ENCODE data around the gene SEL1L3. TPM values are rescaled to one million over a fixed set of nuclear protein-coding genes. Genes with fewer than 3 reads are reported as not detected.

Gene SEL1L3
- total RNA-seq, 1 donor from 2014 or later = 54.4 TPM

DNA sequence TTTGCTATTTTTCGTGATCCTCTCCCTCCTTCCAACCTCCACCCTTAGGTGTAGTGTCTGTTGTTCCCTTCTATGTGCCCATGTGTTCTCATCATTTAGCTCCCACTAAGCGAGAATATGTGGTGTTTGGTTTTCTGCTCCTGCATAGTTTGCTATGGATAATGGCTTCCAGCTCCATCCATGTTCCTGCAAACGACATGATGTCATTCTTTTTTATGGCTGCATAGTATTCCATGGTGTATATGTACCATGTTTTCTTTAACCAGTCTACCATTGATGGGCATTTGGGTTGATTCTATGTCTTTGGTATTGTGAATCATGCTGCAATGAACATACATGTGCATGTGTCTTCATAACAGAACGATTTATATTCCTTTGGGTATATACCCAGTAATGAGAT, 102.7 kb downstream of the SEL1L3 start:
- TF ChIP-seq, protein P1, sequence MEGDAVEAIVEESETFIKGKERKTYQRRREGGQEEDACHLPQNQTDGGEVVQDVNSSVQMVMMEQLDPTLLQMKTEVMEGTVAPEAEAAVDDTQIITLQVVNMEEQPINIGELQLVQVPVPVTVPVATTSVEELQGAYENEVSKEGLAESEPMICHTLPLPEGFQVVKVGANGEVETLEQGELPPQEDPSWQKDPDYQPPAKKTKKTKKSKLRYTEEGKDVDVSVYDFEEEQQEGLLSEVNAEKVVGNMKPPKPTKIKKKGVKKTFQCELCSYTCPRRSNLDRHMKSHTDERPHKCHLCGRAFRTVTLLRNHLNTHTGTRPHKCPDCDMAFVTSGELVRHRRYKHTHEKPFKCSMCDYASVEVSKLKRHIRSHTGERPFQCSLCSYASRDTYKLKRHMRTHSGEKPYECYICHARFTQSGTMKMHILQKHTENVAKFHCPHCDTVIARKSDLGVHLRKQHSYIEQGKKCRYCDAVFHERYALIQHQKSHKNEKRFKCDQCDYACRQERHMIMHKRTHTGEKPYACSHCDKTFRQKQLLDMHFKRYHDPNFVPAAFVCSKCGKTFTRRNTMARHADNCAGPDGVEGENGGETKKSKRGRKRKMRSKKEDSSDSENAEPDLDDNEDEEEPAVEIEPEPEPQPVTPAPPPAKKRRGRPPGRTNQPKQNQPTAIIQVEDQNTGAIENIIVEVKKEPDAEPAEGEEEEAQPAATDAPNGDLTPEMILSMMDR (conservative IDR thresholded peaks at IDR 0.05; ENCODE audit: low read depth, low read length) = no peak
- H3K4me3 ChIP-seq (ENCODE audit: low read depth, low read length) = no peak overlapping the region

DNA sequence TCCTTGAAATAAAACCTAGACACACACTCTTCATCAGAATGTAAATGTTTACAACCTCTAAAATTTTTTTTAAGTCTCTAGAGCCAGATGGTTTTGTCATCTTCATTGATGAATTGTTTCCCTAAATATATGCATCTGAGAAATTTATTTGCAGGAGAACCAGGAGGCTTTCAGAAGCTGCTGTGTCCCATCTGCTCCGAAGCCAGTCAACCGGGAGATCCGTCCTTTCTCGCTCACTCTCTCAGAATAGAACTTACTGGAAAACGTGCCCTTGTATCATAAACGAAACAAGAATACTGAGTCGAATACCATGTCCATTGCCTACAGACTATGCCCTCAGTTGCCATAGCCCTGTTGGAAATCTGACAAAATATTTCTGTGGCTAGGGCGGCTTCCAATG, 103.7 kb downstream of the SEL1L3 start:
- TF ChIP-seq, protein P1 (conservative IDR thresholded peaks at IDR 0.05; ENCODE audit: low read depth, low read length) = no peak
- H3K4me3 ChIP-seq (ENCODE audit: low read depth, low read length) = no peak overlapping the region
- DNase-seq (ENCODE audit: low read depth) = no peak

More for the DNA sequence above, 102.7 kb downstream of the SEL1L3 start:
- no peak for DNase-seq (ENCODE audit: low read depth)

DNA sequence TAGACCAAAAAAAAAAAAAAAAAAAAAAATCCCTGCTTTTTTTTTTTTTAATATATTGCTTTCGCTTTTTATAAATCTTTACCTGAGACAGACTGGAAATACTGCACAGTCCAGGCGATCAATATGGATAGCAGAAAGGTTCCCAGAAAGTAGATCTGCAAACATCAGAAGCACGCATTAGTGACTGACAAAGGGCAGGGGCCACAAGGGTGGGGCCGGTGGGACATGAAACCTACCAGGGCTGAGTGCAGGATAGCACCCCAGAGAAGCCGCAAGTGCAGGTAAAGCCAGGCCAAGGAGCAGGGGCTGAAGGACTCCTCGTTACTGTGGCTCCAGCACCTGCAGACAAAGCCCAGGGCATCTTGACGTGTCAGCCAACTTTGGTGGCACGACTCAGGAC, 105.3 kb downstream of the SEL1L3 start:
- H3K4me3 ChIP-seq (ENCODE audit: low read depth, low read length) = no peak overlapping the region
- TF ChIP-seq, protein P1 (conservative IDR thresholded peaks at IDR 0.05; ENCODE audit: low read depth, low read length) = no peak
- DNase-seq (ENCODE audit: low read depth) = no peak

DNA sequence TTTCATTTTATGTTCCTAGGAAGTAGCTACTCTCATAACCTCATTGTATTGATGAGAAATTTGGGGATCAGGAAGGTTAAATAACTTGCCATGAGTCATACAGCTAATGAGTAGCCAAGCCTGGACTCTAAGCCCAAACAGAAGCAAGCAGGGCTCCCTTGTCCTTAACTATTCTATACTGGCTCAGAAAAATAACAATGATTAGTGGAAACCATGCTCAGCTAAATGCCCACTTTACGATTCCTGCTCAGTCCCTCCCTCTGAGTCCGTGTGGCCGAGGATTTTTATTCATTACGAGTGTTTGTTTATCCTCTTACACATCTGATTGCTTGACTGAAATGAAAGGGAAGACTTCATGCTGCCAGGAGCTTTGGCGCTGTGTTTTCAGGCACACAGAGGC, 106.3 kb downstream of the SEL1L3 start:
- DNase-seq (ENCODE audit: low read depth) = peak; percentile 50
- no peak overlapping the region for H3K4me3 ChIP-seq (ENCODE audit: low read depth, low read length)
- TF ChIP-seq, protein P1 (conservative IDR thresholded peaks at IDR 0.05; ENCODE audit: low read depth, low read length) = no peak

DNA sequence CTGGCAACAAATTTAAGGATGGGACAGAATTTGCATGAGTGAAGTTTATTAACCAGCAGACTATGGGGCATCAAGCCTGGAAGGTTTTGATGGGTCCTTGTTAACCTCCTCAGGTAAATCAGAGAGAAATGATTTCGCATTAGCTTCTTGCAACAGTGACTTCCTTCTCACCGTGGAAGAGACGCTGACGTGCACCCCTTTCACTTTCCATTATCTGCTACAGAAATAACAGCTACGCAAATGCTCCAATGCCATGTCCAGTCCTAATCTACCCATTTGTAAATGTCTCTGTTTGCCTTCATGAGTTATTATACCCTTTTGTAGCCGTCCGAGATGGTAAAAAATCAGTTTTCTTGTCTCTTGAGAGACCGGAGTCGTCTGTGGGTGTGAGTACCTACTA, 106.9 kb downstream of the SEL1L3 start:
- no peak overlapping the region for H3K4me3 ChIP-seq (ENCODE audit: low read depth, low read length)
- DNase-seq (ENCODE audit: low read depth) = no peak
- TF ChIP-seq, protein P1 (conservative IDR thresholded peaks at IDR 0.05; ENCODE audit: low read depth, low read length) = no peak

DNA sequence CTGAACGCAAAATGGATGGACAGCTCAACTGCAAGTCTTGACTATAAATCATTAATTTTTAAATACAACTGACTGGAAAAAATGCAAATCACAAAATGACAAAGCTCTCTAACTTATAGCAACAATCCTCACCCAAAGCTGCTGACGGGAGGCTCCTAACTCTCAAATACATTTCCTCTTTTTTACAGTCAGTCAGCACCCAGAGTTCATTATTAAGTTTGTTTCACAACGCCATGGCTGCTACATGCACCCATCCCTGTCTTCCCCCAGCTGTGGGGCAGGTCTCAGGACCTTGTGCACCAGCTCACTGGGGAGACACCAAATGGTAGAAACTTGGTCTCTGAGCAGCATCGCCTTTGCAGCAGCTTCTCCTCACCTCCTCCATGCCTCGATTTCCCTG, 109.5 kb downstream of the SEL1L3 start:
- TF ChIP-seq, protein P1 (conservative IDR thresholded peaks at IDR 0.05; ENCODE audit: low read depth, low read length) = no peak
- H3K4me3 ChIP-seq (ENCODE audit: low read depth, low read length) = no peak overlapping the region
- DNase-seq (ENCODE audit: low read depth) = no peak

DNA sequence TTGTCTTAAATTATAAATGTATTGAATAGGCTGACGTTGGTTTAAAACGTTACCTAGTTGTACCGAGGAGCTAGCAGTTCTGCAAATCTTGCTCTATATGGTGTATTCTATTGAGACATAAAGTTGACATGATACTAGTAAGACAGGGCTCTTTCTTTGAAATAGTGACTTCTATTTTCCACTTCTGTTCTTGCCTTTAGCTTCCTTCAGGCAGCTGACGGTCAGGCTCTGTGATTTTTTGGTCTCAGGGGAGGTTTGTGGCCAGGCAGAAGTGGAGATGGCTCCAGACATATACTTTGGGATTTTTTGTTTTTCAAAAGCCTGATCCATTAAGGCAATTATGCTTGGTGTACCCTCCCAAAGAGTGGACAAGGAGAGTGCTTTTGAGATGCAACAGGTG, 111.9 kb downstream of the SEL1L3 start:
- TF ChIP-seq, protein P1 (conservative IDR thresholded peaks at IDR 0.05; ENCODE audit: low read depth, low read length) = no peak

More for the DNA sequence above, 111.9 kb downstream of the SEL1L3 start:
- H3K4me3 ChIP-seq (ENCODE audit: low read depth, low read length) = no peak overlapping the region
- DNase-seq (ENCODE audit: low read depth) = no peak

Data from epithelial cell of proximal tubule (primary cell).